ENCODE data around the gene RBMS3. TPM values are rescaled to one million over a fixed set of nuclear protein-coding genes. Genes with fewer than 3 reads are reported as not detected.

Gene RBMS3
- polyA plus RNA-seq, 1 experiment, result 33.4 TPM

DNA sequence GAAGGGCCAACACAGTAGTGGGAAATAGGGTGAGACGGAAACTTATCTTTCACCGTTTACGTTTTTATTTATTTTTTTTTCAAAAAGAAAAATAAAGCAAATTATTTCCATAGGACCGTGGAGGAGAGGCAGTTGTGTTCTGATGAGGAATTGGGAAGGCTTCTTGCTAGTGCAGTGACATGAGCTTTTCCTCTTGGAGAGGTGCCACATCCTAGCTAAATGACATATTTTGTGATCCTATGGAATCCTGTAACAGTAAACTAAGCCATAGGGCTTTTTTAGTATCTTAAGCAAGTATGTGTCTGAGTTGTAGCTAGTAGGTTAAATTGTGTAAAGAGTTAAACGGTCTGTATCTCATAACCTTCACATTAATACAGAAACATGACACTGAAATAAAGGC lies 609.9 kb downstream of the RBMS3 start:
- Histone ChIP-seq H3K9me3 (ENCODE audit: control insufficient read depth, insufficient read depth, low read length) (no peaks in the 10 kb centered on the region), H3K4me3 (ENCODE audit: low read depth, low read length) (no peak overlapping the region), H3K27ac (ENCODE audit: low read depth, low read length) (no peak overlapping the region), H3K27me3 (ENCODE audit: control insufficient read depth, insufficient read depth, low read length) (no peaks in the 10 kb centered on the region)
- DNase-seq (ENCODE audit: low read depth, low spot score), result no peak
- TF ChIP-seq CTCF (IDR thresholded peaks at IDR 0.05; ENCODE audit: low read depth, low read length), result no peak
- CTCF ChIA-PET, result no interaction called here
- POLR2A ChIA-PET, result no interaction called here

GRCh38 chr3:29892976-29893554 lies 612.2 kb downstream of the RBMS3 start:
- no peak for DNase-seq (ENCODE audit: low read depth, low spot score)
- Histone ChIP-seq H3K27me3 (ENCODE audit: control insufficient read depth, insufficient read depth, low read length) (no peaks in the 10 kb centered on the region), H3K9me3 (ENCODE audit: control insufficient read depth, insufficient read depth, low read length) (no peaks in the 10 kb centered on the region), H3K4me3 (ENCODE audit: low read depth, low read length) (no peak overlapping the region), H3K27ac (ENCODE audit: low read depth, low read length) (no peak overlapping the region)
- no peak for TF ChIP-seq CTCF (IDR thresholded peaks at IDR 0.05; ENCODE audit: low read depth, low read length)
- POLR2A ChIA-PET, result no interaction called here
- CTCF ChIA-PET, result no interaction called here

DNA sequence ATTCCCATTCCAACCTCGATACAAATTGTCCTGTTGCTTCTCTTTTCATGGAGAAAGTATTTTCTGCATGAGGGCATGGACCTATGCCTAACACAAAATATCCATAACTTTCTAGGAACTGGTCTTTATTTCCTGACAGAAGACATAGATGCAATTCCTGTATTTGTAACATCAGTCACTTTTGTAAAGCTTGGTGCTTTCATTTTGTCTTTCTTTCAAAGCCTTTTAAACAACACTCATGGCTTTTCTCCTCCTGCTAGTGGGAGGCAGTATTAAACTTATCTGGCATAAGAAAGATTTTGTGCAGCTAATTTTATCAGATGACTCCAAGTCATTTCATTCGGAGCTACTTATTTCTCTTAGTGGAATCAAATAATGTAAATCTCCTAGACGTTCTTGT lies 616.0 kb downstream of the RBMS3 start:
- no peak for DNase-seq (ENCODE audit: low read depth, low spot score)
- no peaks in the 10 kb centered on the region for H3K9me3 ChIP-seq (ENCODE audit: control insufficient read depth, insufficient read depth, low read length)
- no peak for TF ChIP-seq CTCF (IDR thresholded peaks at IDR 0.05; ENCODE audit: low read depth, low read length)
- H3K4me3 ChIP-seq (ENCODE audit: low read depth, low read length), result no peak overlapping the region
- ChIA-PET CTCF (no interaction called here), POLR2A (no interaction called here)
- H3K27ac ChIP-seq (ENCODE audit: low read depth, low read length), result no peak overlapping the region
- no peaks in the 10 kb centered on the region for H3K27me3 ChIP-seq (ENCODE audit: control insufficient read depth, insufficient read depth, low read length)

DNA sequence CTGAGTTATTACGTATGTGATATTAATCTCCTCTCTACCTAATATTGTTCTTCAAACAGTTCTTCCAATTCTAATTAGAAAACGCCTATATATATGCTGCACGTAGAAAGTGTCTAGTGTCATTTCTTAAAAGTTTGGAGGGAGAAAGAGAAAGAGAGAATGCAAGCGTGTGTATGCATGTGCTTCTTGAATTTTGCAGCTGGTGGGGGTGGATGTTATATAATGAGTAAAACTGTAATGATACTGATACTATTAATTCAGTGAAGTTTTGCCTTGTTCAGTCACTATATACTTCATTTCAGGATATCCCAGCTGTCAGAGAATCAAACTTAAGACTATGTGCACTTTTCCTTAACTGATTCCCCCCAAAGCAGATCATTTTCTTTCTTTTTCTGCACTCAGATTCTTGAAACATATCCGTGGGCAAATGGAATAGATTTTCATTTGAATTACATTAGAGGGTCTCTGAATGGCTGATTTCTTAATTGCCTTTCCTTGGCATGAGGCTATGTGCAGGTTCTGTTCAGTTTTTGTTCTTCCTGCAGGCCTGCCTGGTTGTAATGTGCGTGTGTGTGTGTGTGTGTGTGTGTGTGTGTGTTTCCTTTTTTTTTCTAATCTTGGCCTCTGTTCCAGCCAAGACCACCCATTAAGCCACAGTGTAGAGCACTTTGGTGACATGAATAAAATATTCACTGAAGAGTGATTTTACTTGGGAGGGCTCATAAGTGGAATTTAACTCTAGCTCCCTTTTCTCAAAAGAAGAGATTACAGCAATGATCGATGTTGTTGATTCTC lies 617.5 kb downstream of the RBMS3 start:
- Histone ChIP-seq H3K27me3 (ENCODE audit: control insufficient read depth, insufficient read depth, low read length) (no peaks in the 10 kb centered on the region), H3K27ac (ENCODE audit: low read depth, low read length) (no peak overlapping the region), H3K4me3 (ENCODE audit: low read depth, low read length) (no peak overlapping the region), H3K9me3 (ENCODE audit: control insufficient read depth, insufficient read depth, low read length) (no peaks in the 10 kb centered on the region)
- TF ChIP-seq CTCF (IDR thresholded peaks at IDR 0.05; ENCODE audit: low read depth, low read length), result no peak
- ChIA-PET POLR2A (no interaction called here), CTCF (no interaction called here)
- no peak for DNase-seq (ENCODE audit: low read depth, low spot score)

DNA sequence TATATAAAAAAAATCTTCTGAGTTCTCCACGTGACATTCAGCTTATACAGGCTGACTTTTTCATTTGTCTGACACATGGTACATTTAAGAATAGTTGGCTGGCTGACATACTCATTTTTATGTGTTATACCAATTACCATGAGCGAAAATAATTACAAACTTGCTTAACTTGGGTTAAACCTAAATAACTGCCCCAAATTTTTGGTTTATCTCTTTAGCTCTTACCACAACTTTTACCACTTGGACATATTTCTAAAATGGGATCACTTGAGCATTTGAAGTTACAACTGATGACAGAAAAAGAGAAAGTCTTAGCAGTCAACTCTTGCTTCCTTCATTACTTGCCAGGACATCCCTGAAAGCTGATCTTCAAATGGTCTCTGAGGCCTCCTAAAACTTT lies 618.1 kb downstream of the RBMS3 start:
- H3K27ac ChIP-seq (ENCODE audit: low read depth, low read length), result no peak overlapping the region
- TF ChIP-seq CTCF (IDR thresholded peaks at IDR 0.05; ENCODE audit: low read depth, low read length), result no peak
- ChIA-PET POLR2A (no interaction called here), CTCF (no interaction called here)
- no peaks in the 10 kb centered on the region for H3K9me3 ChIP-seq (ENCODE audit: control insufficient read depth, insufficient read depth, low read length)
- no peak overlapping the region for H3K4me3 ChIP-seq (ENCODE audit: low read depth, low read length)
- DNase-seq (ENCODE audit: low read depth, low spot score), result no peak
- no peaks in the 10 kb centered on the region for H3K27me3 ChIP-seq (ENCODE audit: control insufficient read depth, insufficient read depth, low read length)

All from AG04450 (cell line).